Measurements from ENCODE around the gene ELAC2.

The ELAC2 gene

GRCh38 chr17:13017655-13018459 is at the start of gene ELAC2:
Gene ELAC2 (minus strand): TSS chr17:13018027. CDS start chr17:13017947, 80 bp downstream.
- peak; percentile 98 for DNase-seq (ENCODE audit: low read depth)

GRCh38 chr17:13065032-13065431 is 47.2 kb upstream of the ELAC2 start:
- no peak for DNase-seq (ENCODE audit: low read depth)

DNA sequence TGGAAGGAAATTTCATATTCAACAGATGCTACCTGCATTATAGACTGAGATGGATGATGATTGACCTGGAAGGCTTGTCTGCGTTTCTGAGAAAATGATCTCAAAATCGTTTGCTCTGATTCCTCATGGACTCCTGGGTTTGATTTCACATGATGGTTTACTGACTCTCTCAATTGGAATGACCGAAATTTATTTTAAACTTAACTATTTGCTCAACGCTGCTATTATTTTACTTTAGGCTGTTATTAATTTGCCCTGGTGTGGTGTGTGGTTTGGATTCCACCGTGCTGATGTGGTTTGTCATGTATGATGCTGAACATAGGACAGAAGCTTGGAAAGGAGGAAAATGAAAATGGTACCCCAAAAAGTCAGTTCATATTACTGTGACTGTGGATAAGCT is 37.3 kb upstream of the ELAC2 start:
- no peak for DNase-seq (ENCODE audit: low read depth)

GRCh38 chr17:13054666-13055065 is 36.8 kb upstream of the ELAC2 start:
- DNase-seq (ENCODE audit: low read depth) = no peak

- DNase-seq (ENCODE audit: low read depth) = no peak
These were observed 34.1 kb upstream of the ELAC2 start for GRCh38 chr17:13051915-13052314.

DNA sequence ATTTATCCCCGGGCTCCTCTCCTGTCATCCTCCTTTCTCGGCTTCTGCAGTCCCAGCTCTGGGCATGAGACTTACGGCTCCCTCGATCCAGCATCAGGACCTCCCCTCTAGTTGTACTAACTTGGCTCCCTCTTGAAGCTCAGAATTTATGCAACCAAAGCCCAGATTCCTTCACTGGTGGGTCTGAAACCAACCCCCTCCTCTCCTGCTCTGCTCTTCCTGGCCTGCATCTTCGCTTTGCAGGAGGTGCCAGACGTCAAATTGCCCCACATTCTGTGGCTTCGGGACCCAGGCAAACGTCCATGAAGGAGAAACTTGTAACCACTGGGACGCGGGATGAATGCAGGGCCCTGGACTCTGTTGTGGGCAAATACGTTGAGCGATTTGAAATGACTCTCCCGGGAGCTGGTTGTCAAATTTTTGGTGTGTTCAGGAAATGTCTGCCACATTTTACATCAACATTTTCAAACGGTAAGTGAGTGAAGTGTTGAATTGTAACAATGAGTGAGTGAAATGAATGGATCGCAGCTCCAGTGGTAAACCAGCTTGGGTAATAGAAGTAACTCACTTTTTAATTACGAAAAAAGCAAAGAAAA is 29.3 kb upstream of the ELAC2 start:
- DNase-seq (ENCODE audit: low read depth) = no peak

GRCh38 chr17:13046361-13046760 is 28.5 kb upstream of the ELAC2 start:
- no peak for DNase-seq (ENCODE audit: low read depth)

- DNase-seq (ENCODE audit: low read depth) = peak; percentile 24
These were observed 26.8 kb upstream of the ELAC2 start for GRCh38 chr17:13044572-13045065.

GRCh38 chr17:13038931-13039665 is 21.3 kb upstream of the ELAC2 start:
- DNase-seq (ENCODE audit: low read depth) = no peak

DNA sequence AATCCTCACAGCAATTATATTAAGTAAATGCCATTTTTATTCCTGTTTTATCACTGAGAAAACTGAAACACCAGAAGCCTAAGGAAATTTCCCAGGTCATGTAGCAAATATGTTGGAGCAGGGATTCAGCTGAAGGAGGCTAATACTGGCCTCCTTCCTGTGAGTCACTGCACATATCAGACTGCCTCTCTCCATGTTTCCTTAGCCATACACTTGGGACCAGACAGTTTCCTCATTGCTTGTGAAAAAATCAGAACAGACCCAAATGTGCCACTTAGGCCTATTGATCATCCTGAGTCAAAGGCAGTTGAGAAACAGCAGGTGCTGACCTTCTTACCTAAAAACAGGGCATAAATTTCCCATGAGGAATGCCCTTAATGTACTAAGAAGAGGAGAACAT is 18.9 kb upstream of the ELAC2 start:
- no peak for DNase-seq (ENCODE audit: low read depth)

DNA sequence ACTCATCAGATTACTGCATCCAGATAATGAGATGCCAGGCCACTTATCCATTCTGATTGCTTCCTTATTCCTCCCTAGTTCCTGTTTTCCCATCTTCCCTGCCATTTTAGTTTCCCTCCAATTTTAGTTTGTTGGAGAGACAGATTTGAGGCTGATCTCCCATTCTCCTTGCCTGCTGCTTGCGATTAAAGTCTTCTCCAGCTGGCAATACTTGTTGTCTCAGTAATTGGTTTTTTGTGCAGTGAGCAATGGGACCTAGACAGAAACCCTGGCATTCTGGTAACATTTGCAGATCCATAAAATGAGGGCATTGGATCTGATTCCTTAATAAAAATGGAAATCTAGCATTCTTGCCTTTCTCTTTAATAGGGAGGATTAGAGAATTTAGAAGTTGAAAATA is 17.6 kb upstream of the ELAC2 start:
- DNase-seq (ENCODE audit: low read depth) = no peak

GRCh38 chr17:13031718-13032350 is 14.0 kb upstream of the ELAC2 start:
- no peak for DNase-seq (ENCODE audit: low read depth)

GRCh38 chr17:13030459-13031300 is 12.9 kb upstream of the ELAC2 start:
- DNase-seq (ENCODE audit: low read depth) = peak; percentile 49

GRCh38 chr17:13030056-13030455 is 12.2 kb upstream of the ELAC2 start:
- no peak for DNase-seq (ENCODE audit: low read depth)

DNA sequence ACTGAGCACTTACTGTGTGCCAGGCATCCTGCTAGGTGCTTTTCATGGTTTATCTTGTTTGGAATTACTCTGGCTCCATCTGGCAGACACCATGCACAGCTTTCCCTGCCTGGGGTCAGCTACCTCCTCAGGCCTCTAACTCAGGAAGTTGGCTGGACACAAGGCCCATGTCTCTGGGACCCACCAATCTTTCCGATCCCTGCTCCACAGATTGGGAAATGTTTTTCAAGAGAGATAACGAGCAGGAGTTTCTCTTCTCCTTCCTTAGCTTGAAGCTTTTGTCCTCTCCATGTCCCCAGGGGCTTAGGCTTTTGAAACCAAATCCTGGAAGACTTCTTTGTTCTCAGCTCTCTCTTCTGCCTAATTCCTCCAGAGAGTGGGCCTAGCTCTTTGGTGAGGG is 11.5 kb upstream of the ELAC2 start:
- DNase-seq (ENCODE audit: low read depth) = no peak

- DNase-seq (ENCODE audit: low read depth) = no peak
These were observed 9.4 kb upstream of the ELAC2 start for GRCh38 chr17:13027246-13027645.

DNA sequence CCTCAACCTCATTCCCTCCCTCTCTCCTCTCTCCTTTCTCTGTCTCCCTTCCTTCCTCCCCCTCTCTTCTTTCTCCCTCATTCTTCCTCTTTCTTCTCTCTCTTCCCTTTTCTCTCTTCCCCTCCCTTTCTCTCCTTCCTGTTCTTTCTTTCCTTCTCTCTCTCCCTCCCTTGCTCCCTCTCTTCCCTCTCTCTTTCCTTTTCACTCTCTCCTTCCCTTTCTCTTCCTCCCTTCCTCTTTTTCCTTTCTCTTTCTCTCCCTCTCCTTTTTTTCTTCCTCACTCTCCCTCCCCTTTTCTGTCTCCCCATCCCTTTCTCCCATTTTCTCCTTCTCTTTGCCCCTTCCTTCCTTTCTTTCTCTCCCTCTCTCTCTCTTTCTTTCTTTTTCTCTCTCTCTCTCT is 7.9 kb upstream of the ELAC2 start:
- DNase-seq (ENCODE audit: low read depth) = no peak

- DNase-seq (ENCODE audit: low read depth) = no peak
These were observed 7.4 kb upstream of the ELAC2 start for GRCh38 chr17:13025258-13025627.

GRCh38 chr17:13024526-13025257 is 6.9 kb upstream of the ELAC2 start:
- DNase-seq (ENCODE audit: low read depth) = no peak

DNA sequence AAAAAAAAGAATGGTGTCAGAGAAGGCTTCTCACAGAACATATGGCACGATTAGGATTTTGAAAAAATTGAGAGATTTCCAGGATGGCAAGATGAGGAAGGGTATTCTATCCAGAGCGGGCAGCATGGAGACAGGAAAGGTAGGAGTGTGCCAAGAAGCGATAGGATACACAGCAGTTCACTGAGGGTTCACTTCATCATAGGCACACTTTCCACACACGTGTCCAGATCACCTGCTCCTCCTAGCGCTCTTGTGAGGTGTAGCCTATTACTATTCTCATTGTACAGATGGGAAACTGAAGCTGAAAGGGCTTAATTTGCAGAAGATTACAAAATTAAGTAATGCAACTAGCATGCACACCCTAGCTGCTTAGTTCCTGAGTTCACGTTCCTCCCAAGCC is 6.2 kb upstream of the ELAC2 start:
- no peak for DNase-seq (ENCODE audit: low read depth)

Data from fibroblast of the conjunctiva (primary cell).